IPS-18a (cell line): ENCODE results near the gene NFE2L3.
"Not testable (repeated sequence)": the region's sequence is repeated elsewhere in the genome, so short reads cannot be mapped to it uniquely, and the experiment has no call there.

Source experiments
- H3K27ac ChIP-seq: one replicate; pipeline ENCODE4 v1.5.1; 2013; ENCODE audit warnings: low read length
- H3K27me3 ChIP-seq: one replicate; pipeline ENCODE4 v1.6.1; 2013; ENCODE audit warnings: mild to moderate bottlenecking, low read length; ENCODE audit not compliant: control insufficient read depth, insufficient read depth
- H3K36me3 ChIP-seq: one replicate; pipeline ENCODE4 v1.6.1; 2013; ENCODE audit warnings: low read depth, low read length; ENCODE audit not compliant: control insufficient read depth
- H3K4me1 ChIP-seq: one replicate; pipeline ENCODE4 v1.6.1; 2013; ENCODE audit warnings: low read depth, low read length; ENCODE audit not compliant: control insufficient read depth
- H3K4me3 ChIP-seq: one replicate; pipeline ENCODE4 v1.5.1; 2013; ENCODE audit warnings: low read length
- H3K9ac ChIP-seq: one replicate; pipeline ENCODE4 v1.6.1; 2013; ENCODE audit warnings: mild to moderate bottlenecking, low read length, moderate library complexity
- H3K9me3 ChIP-seq: one replicate; pipeline ENCODE4 v1.6.1; 2013; ENCODE audit warnings: low read depth, low read length; ENCODE audit not compliant: control insufficient read depth

Gene NFE2L3

GRCh38 chr7:26148307-26148700 lies 3.7 kb upstream of the NFE2L3 start:
- H3K36me3 ChIP-seq, H3K27ac ChIP-seq, H3K9me3 ChIP-seq, H3K27me3 ChIP-seq, H3K9ac ChIP-seq, H3K4me1 ChIP-seq, H3K4me3 ChIP-seq: not testable (repeated sequence)

- H3K27me3 ChIP-seq, result peaks cover 6% of the 10 kb centered on the region
- no peak overlapping the region for H3K9ac ChIP-seq
- no peaks in the 10 kb centered on the region for H3K9me3 ChIP-seq
- peaks cover 13% of the 10 kb centered on the region for H3K4me1 ChIP-seq
- H3K4me3 ChIP-seq, result no peak overlapping the region
- H3K36me3 ChIP-seq, result no peaks in the 10 kb centered on the region
- H3K27ac ChIP-seq, result no peak overlapping the region
Observed at GRCh38 chr7:26149391-26149977, 2.5 kb upstream of the NFE2L3 start.

GRCh38 chr7:26151096-26151495 lies 902 bp upstream of the NFE2L3 start:
- Histone ChIP-seq H3K9me3 (no peaks in the 10 kb centered on the region), H3K4me3 (no peak overlapping the region), H3K27me3 (peaks cover 6% of the 10 kb centered on the region), H3K36me3 (no peaks in the 10 kb centered on the region), H3K9ac (no peak overlapping the region), H3K4me1 (peaks cover 26% of the 10 kb centered on the region), H3K27ac (no peak overlapping the region)

- H3K27ac ChIP-seq, result no peak overlapping the region
- H3K36me3 ChIP-seq, result no peaks in the 10 kb centered on the region
- no peaks in the 10 kb centered on the region for H3K9me3 ChIP-seq
- peak overlapping the region; percentile 42 for H3K4me3 ChIP-seq
- no peak overlapping the region for H3K9ac ChIP-seq
- H3K4me1 ChIP-seq, result peaks cover 31% of the 10 kb centered on the region
- H3K27me3 ChIP-seq, result peaks cover 6% of the 10 kb centered on the region
Observed at GRCh38 chr7:26151650-26151952, 397 bp upstream of the NFE2L3 start.

GRCh38 chr7:26152782-26153240 lies 813 bp downstream of the NFE2L3 start:
- H3K9ac ChIP-seq, result peak overlapping the region; percentile 75
- not testable (repeated sequence) for H3K27me3 ChIP-seq, H3K9me3 ChIP-seq, H3K36me3 ChIP-seq
- H3K27ac ChIP-seq, result peak overlapping the region; percentile 43
- peak overlapping the region; percentile 99 for H3K4me3 ChIP-seq
- peaks cover 37% of the 10 kb centered on the region for H3K4me1 ChIP-seq

- Histone ChIP-seq H3K27me3 (peaks cover 6% of the 10 kb centered on the region), H3K4me1 (peaks cover 40% of the 10 kb centered on the region), H3K27ac (peak overlapping the region; percentile 43), H3K9me3 (no peaks in the 10 kb centered on the region), H3K9ac (peak overlapping the region; percentile 75), H3K36me3 (no peaks in the 10 kb centered on the region), H3K4me3 (peak overlapping the region; percentile 99)
Observed at GRCh38 chr7:26153241-26153822, 1.3 kb downstream of the NFE2L3 start.

- Histone ChIP-seq H3K36me3 (no peaks in the 10 kb centered on the region), H3K4me3 (peak overlapping the region; percentile 99), H3K9me3 (no peaks in the 10 kb centered on the region), H3K9ac (peak overlapping the region; percentile 75), H3K4me1 (peaks cover 48% of the 10 kb centered on the region), H3K27ac (peak overlapping the region; percentile 43), H3K27me3 (peaks cover 6% of the 10 kb centered on the region)
Observed at GRCh38 chr7:26153823-26154783, 2.1 kb downstream of the NFE2L3 start.

GRCh38 chr7:26155531-26156375 lies 3.8 kb downstream of the NFE2L3 start:
- H3K4me1 ChIP-seq, result peaks cover 61% of the 10 kb centered on the region

GRCh38 chr7:26156451-26157420 lies 4.7 kb downstream of the NFE2L3 start:
- Histone ChIP-seq H3K4me1 (peaks cover 58% of the 10 kb centered on the region), H3K27me3 (peaks cover 6% of the 10 kb centered on the region), H3K9me3 (no peaks in the 10 kb centered on the region), H3K27ac (no peak overlapping the region), H3K9ac (no peak overlapping the region), H3K4me3 (peak overlapping the region; percentile 40), H3K36me3 (no peaks in the 10 kb centered on the region)

More at GRCh38 chr7:26155531-26156375, 3.8 kb downstream of the NFE2L3 start:
- H3K27ac ChIP-seq, result no peak overlapping the region
- H3K27me3 ChIP-seq, result peaks cover 6% of the 10 kb centered on the region
- peak overlapping the region; percentile 40 for H3K4me3 ChIP-seq
- no peak overlapping the region for H3K9ac ChIP-seq
- H3K9me3 ChIP-seq, result no peaks in the 10 kb centered on the region
- no peaks in the 10 kb centered on the region for H3K36me3 ChIP-seq

GRCh38 chr7:26157520-26158105 lies 5.6 kb downstream of the NFE2L3 start:
- Histone ChIP-seq H3K4me1 (peaks cover 57% of the 10 kb centered on the region), H3K9me3 (no peaks in the 10 kb centered on the region), H3K27me3 (peaks cover 6% of the 10 kb centered on the region), H3K27ac (no peak overlapping the region), H3K9ac (no peak overlapping the region), H3K36me3 (no peaks in the 10 kb centered on the region), H3K4me3 (no peak overlapping the region)
